Measurements from ENCODE around the gene BCL2.
"Not testable (repeated sequence)": the region's sequence is repeated elsewhere in the genome, so short reads cannot be mapped to it uniquely, and the experiment has no call there.

BCL2 gene

DNA sequence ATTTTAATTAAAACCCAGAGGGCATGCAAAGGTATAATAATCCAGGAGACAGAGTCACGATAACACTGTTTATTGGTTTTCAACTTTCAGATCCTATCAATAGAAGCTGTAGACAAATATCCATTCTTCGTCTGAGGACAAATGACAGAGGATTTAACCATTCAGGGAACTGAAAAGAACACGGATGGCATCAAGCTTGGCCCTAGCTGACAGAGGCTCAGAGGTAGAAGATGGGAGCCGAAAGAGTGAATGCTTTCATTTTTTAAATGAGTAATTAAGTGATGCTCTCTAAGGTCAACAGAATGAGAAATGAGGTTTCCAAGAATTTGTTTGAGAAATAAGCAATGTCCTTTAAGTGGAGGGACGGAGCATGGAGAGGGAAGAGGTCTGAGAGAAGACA, 62.1 kb downstream of the BCL2 start:
- DNase-seq: no peak

DNA sequence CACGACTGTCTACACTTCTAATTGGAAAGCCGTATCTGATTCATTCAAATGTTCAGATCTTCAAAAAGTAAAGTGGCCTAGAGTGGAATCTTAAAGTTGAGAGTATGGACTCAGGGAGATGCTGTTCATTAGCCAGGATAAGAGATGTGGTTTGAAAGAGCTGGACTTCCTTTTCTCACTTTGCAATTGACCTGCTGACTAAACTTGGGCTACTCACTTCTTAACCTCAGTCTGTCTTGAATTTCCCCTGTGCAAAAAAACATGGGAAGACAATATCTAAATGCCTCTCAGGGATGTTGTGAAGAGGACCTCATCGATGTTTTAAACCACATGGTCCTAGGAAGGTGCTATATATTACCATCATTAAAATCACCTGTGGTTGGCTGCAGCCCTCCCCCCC, 64.1 kb downstream of the BCL2 start:
- DNase-seq: no peak

DNA sequence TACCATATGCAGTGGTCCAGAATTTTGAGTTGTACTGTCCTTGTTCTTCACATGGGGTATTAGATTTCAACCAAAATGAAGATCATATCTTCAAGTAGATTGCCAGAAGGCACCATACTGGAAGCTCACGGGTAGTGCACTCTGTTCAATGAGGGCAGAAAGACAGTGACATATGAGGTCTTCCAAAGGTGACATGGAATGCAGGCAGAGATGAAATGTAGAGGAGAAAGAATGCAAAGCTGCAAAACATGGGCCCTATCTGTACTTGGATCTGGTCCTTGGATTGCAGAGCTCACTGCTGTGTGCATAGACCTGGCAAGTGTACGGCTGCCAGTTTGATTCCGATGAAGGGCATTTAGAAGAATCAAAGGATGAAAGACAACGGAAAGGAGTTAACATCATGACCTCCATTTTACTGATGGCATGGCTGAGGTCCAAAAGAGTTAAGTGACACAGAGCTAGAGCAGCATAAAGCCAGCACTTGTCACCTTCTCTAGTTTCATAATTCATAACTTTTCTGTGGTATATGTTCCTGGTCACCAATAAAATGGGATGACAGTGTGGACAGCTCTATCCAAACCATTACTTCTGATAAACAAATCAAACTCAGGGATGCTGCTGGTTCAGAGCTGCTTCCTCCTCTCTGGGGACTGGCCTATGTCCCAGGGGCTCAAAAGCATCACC, 64.7 kb downstream of the BCL2 start:
- DNase-seq: no peak

DNA sequence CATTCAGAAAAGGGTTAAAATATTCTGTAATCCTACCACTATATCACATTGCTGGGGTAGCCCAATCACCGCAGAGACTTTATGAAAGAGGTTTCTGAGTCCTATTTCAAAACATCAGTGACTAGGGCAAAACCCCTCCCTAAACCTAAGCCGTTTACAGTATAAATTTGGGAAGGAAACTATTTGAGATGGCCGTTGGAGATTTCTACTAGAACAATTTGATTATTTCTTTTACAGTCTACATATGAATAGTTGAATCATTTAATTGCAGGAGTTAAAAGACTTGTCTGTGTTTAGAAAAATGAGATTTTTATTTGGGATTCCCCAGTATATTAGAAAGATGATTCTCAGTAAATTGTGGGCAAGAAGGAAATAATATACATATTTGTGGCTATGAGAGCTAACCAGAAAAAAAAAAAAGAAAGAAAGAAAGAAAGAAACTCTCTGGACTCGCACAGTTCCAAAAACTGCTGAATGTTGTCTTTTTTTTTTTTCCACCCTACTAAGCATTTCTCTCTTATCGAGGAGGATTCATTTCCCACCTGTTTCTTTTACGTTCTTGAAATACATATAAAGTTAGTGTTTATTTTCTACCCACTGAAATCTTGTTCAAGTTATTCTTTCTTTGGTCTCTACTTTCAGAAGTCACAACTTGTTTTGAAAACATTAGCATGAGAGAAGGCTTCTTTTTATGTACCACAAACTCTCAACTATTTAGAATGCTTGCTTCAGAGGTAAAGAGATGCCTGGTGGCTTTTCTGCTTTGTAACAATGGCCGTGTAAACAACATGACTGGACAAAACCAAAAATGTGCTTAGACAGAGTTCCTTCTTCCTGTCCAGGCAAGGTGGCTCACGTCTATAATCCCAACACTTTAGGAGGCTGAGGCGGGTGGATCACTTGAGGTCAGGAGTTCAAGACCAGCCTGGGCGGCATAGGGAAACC, 65.9 kb downstream of the BCL2 start:
- no peak for DNase-seq

DNA sequence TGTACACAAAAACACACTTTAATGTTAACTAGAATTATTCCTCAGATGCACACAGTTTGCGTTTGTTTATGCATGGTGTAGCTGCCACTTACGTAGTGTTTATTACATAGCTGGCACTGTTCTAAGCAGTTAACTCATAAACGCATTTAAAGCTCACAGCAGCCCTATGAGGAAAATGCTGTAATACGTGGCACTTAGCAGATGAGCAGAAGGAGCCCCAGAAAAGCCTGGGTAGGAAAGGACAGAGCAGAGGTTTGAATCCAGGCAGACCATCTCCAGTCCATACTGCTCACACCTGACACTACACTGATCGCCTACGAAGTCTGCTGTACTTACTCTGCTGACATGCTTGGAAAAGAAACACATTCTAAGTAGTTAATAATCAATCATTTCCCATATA, 66.6 kb downstream of the BCL2 start:
- no peak for DNase-seq

DNA sequence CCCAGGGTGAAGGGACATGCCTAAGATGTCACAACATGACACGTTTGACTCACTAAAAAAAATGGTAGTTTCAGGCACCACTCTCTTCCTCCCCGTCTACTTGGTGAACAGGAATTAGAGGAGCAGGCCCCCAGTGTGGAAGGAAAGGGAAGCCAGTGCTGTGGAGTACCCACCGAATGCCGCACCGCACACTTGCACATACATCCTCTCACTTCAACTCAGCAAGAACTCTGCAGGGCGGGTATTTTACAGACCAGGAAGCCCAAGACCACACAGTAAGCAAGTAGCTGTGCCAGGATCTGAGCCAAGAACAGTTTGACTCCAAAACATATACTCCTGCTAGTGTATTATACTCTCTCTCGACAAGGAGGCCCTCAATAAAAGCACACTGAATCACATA, 69.8 kb downstream of the BCL2 start:
- no peak for DNase-seq

DNA sequence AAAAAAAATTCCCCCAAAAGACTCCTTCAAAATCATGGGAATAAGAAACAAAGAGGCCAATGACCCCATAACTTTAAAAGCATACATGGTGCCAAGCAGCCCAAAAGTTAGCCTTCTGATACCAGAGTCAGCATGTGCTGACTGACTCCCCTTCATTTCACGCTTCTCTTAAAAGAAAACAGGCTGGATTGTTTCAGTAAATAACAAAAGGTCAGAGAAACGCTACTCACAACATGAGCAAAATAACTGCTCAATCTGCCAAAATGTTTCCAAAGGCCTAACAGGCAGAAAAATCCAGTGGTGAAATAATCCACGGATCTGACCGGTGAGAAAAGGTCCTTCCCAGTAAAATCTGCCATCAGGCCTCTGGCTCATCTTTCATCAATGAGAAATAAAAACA, 71.6 kb downstream of the BCL2 start:
- no peak for DNase-seq

DNA sequence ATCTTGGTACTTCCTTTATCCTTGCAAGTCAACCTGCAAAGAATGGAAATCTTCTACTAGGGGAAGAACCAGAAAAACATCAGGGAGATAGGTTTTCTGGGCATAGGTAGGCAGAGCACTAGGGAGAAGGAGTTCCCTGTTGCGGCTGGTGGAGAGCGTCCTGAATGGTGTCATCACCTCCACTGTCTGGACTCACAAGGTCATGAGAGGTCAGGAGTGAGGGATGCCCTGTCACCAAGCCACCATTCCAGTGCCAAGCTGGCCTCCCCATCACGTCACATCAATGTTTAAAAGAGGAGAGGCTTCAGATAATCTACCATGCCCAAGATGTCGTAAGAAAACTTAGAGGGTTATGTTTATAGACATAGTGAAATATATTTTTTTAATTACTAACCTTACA, 72.1 kb downstream of the BCL2 start:
- DNase-seq: no peak

DNA sequence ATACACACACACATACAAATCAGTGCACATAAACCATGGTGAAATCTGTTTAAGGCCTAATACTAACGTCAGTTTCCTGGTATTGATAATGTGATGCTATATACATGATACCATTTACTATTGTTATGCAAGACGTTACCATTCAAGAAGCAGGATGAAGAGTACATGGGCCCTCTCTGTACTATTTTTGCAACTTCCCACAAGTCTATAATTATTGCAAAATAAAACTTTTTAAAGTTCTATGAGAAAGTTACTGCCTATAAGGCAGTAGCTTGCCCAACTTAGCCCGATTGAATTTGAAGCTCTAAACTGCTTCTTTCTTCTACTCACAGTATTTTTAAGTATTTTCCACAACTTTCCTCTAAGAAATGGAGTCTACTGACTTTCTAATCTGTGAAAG, 74.0 kb downstream of the BCL2 start:
- DNase-seq: no peak

DNA sequence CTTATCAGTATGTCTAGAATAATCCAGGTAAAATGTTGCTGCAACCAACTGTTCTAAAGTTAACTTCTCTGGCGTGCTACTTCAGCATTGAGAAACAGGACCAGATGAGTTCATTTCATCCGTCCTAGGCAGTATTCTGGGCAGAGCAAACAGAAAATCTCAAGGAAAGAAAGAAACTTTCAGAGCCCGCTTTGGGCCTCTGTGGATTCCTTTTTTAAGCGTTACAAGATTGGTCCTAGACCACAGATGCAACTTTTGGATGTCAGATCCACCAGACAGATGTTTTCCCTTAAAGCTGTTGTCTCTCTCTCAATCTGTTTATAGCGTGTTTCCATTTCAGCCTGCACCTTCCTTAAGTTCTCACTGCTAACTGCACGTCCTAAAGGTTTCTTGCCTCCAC, 75.0 kb downstream of the BCL2 start:
- no peak for DNase-seq

DNA sequence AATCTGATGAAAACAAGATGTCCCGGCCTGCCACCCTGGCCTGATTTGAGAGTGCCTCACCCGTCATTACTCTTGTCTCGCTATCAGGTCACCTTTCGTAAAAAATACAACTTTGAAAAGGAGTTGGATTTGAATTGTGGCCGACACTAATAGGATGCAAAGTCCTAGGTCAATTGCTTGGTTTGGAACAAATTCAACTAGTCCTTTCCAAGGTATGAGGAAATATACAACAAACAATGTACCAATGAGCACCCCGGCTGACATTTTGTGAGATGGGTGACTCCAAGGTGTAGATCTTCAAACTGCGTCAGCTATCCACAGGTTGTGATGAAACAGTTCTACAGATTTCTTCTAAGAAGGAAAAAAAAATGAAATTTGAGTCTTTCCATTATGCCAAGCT, 77.8 kb downstream of the BCL2 start:
- DNase-seq: no peak

DNA sequence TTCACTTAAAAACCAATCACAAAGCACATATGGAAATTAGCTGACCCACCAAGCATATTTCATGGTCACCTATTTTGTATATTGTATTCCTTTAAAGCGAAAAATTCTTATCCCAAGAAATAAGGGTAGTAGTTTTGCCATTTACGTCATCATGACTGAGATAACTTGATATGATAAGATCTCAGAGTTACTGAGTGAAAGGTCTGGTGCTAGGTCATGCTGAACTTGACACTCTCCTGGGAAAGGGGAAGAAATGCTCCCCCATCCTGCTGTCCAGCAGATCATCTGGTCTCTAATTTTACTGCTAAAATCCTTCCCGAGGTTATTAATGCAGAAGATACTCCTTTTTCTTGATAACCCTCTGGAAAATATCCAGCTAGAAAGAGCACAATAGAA, 78.3 kb downstream of the BCL2 start:
- no peak for DNase-seq

DNA sequence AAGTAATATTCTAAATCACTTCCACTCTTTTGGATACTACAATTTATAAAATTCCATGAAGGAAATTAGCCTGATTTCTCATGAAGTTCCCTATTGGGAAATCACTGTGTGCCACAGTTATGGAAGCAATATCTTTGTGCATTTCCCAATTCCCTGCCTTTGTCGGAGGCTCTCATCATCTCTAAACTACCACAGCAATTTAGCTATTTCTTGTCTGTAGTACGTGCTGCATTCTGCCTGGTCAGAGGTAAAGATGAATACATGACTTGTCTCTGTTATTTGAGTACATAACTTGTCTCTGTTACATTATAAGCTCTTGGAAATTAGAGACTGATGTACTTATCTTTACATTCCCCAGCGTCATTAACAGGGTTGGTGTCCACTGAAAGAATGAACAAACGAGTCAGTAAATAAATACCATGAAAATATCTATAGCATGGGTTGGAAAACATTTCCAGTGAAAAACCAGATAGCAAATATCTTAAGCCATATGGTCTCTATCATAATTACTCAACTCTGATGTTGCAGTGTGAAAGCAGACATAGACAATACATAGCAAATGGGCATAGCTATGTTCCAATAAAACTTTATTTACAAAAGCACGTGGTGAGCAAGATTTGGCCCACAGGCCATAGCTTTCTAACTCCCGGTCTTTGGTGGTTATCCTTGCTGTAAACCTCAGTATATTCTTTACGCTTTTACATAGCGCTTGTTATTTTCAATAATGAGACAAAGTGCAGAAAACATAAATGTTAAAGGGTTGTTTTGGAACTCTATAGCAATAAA, 78.8 kb downstream of the BCL2 start:
- DNase-seq: no peak

DNA sequence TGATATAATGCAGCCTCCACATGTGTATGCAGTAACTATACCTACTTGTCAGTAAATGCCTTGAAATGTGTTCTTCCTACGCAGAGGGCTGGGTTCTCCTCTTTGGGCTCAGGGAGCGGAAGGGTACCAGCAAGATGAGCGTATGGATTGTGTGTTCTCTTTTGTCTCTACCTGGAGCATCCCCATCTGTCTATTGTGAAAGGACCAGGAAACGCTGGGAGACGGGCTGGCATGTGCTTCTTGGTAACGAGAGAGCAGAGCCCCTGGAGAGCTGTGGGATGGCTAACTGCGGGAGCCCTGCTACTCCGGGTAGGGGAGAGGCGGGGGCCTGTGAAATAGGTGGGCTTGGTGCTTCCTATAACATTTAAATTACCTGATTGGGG, 80.9 kb downstream of the BCL2 start:
- DNase-seq: no peak

DNA sequence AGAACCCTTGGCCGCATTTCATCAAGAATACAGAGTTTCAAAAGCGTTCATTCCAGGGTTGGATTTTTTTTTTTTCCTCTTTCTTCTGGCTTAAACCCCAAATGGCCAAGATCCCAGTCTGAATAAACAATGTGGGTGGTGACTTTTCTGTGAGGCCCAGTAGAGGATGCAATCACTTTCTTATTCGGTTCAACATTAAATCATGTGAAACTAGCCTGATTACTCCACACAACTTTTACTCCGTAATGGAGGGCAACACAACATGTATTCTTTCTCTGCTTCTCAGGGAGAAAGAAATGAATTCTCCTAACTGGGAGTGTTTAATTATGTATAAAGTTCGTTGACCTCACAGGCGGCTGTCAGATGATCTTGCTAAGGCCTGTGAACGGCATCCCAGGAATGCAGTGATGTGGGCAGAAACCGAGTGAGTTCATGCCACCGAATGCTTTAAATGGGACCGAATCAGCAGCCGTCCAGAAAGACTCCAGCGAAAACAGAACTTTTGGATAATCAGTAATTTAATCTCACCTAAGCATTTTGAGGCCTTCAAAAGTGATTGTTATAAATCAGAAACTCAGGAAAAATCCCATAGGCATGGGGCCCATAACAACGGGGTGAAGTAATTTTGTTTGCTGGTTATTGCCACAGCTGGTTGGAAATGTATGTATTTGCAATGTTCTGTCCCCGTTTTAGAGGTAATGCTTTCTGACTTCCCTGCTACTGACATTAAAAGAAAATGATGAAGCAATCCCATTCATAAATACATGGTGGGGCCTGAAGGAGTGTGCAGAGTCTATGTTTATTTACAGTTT, 81.5 kb downstream of the BCL2 start:
- no peak for DNase-seq

DNA sequence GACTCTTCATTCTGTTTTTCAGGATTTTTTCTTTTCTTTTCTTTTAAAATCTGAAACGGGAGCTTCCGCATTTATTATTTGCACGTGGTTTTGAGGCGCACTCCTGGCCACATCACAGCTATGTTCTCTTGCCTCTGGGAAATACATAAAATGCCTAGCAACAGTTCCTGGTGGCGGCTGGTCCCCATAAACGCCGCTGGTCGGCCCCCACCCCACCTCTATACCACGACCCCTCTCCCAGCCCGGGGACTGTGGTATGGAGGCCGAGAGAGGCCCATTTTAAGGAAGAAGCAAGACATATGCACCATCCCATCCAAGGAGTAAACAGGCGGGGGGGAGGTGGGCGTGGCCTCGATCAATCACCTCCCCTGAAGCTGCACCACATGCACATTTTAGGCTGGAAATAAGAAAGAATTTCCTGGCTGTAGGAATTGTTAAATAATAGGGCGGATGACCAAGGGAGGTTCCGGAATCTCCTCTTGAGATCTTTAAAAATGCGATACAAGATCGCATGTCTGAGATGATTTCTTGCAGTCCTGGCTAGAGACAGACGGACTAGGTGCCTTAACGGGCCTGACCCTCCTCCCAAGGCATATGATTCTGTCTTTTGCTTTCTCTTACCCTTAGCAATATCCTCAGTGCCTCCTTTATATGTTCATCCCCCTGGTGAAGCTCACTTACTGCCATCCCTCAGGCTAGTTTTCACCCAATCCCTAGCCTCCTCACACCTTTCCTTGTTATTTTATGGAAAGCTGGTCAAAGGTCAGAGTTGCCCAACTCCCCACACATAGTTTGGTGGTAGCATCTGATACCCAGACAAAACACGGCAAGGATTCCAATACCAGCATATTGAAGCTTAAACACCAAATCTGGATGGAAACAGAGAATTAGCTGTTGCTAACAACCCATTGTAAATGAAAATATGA, 82.4 kb downstream of the BCL2 start:
- DNase-seq: no peak

DNA sequence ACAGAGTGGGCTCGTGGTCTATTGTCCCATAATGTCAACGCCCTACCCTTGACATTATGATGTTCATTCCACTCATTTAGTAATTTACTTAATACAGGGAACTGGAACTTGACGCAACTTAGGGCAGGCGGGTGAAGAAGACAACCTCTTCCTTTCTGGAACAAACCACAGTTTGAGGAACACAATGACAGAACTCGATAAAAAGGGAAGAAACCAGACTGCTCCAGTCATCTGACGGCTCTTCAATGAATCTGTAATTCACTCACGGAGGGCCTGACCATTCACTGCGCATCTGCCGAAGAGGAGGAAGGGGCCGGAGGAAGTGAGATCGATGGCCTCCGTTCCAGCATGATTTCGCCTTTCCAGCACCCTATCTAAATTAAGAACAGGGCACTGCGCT, 83.2 kb downstream of the BCL2 start:
- no peak for DNase-seq

DNA sequence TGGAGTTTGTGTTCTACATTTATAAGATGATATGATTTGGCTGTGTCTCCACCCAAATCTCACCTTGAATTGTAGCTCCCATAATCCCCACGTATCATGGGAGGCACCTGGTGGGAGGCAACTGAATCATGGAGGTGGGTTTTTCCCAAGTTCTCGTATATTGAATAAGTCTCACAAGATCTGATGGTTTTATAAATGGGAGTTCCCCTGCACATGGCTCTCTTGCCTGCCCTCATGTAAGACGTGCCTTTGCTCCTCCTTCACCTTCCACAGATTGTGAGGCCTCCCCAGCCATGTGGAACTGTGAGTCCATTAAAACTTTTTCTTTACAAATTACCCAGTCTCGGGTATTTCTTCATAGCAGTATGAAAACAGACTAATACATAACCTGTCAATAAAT, 83.6 kb downstream of the BCL2 start:
- not testable (repeated sequence) for DNase-seq

DNA sequence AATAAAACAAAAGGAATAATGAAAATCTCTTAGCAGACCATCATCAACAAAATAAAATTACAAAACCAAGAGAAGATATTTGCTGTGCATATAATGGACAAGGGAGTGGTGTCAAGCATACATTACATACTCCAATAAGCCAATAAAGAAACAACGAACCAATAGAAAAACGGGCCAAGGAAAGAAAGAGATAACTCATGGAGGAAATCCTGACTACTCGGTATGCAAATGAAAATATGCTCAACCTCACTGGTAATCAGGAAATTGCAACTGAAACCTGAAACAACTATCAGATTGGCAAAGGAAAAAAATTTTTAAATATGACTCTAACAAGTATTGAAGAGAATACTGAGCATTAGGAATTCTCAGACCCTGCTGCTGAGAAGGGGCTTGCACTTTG, 84.7 kb downstream of the BCL2 start:
- DNase-seq: no peak

DNA sequence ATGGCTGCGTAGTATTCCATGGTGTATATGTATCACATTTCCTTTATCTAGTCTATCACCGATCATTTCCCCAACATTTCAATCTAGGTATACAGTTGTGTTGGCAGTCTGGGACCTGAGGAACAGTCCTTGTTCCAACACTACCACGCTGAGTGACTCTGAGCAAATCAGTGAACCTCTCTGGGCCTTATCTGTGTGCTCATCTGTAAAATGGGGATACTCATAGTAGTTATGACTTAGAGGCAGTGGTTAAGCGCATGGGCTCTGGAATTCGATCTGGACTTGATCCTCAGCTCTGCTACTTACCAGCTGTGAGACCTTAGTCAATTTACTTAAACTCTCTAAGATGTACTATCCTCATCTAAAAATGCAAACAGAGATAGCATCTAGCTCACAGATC, 85.1 kb downstream of the BCL2 start:
- no peak for DNase-seq

DNA sequence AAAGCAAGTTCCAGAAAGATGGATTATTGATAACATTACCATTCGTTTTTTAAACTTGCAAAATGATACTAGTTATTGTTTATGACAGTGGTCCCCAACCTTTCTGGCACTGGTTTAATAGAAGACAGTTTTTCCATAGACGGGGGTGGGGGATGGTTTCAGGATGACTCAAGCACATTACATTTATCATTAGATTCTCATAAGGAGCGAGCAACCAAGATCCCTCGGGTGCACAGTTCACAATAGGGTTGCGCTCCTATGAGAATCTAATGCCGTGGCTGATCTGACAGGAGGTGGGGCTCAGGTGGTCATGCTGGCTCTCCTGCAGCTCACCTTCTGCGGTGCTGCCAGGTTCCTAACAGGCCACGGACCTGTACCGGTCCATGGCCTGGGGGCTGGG, 86.2 kb downstream of the BCL2 start:
- no peak for DNase-seq

DNA sequence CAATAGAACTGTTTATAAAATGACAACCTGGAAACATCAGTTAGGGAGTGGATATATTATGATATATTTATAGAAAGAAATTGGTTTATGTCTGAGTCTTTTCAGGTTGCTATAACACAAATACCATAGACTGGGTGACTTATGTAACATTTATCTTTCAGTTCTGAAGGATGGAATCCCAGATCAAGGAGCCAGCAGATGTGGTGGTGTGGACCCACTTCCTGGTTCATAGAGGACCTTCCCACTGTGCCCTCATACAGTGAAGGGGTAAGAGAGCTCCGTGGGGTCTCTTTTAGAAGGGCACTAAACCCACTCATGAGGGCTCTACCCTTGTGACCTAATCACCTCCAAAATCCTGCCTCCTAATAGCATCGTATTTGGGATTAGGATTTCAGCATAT, 86.7 kb downstream of the BCL2 start:
- DNase-seq: no peak
